ENCODE data around the gene MRO. TPM values are rescaled to one million over a fixed set of nuclear protein-coding genes. Genes with fewer than 3 reads are reported as not detected.
"Not testable (repeated sequence)": the region's sequence is repeated elsewhere in the genome, so short reads cannot be mapped to it uniquely, and the experiment has no call there.

MRO gene
- total RNA-seq, 1 experiment from 2014 or later: 5.5 TPM

GRCh38 chr18:50844554-50844953, 24.7 kb upstream of the MRO start:
- no peak for DNase-seq (ENCODE audit: low read depth, low spot score)
- in situ Hi-C loops (cut with HindIII; ENCODE audit: low pct_unique_long_range_greater_than_20kb, low sequenced_read_pairs): no loop called here

GRCh38 chr18:50842846-50843245, 23.0 kb upstream of the MRO start:
- no peak for DNase-seq (ENCODE audit: low read depth, low spot score)
- in situ Hi-C loops (cut with HindIII; ENCODE audit: low pct_unique_long_range_greater_than_20kb, low sequenced_read_pairs): no loop called here

- DNase-seq (ENCODE audit: low read depth, low spot score): no peak
- in situ Hi-C loops (cut with HindIII; ENCODE audit: low pct_unique_long_range_greater_than_20kb, low sequenced_read_pairs): no loop called here
Measured at GRCh38 chr18:50839996-50840395, 20.2 kb upstream of the MRO start.

GRCh38 chr18:50839341-50839740, 19.5 kb upstream of the MRO start:
- in situ Hi-C loops (cut with HindIII; ENCODE audit: low pct_unique_long_range_greater_than_20kb, low sequenced_read_pairs): no loop called here
- no peak for DNase-seq (ENCODE audit: low read depth, low spot score)

- DNase-seq (ENCODE audit: low read depth, low spot score): no peak
- in situ Hi-C loops (cut with HindIII; ENCODE audit: low pct_unique_long_range_greater_than_20kb, low sequenced_read_pairs): no loop called here
Measured at GRCh38 chr18:50836521-50836957, 16.7 kb upstream of the MRO start.

GRCh38 chr18:50833496-50833895, 13.7 kb upstream of the MRO start:
- in situ Hi-C loops (cut with HindIII; ENCODE audit: low pct_unique_long_range_greater_than_20kb, low sequenced_read_pairs); DNase-seq (ENCODE audit: low read depth, low spot score): not testable (repeated sequence)

GRCh38 chr18:50832754-50833153, 12.9 kb upstream of the MRO start:
- in situ Hi-C loops (cut with HindIII; ENCODE audit: low pct_unique_long_range_greater_than_20kb, low sequenced_read_pairs): no loop called here
- no peak for DNase-seq (ENCODE audit: low read depth, low spot score)

- in situ Hi-C loops (cut with HindIII; ENCODE audit: low pct_unique_long_range_greater_than_20kb, low sequenced_read_pairs): no loop called here
- no peak for DNase-seq (ENCODE audit: low read depth, low spot score)
Measured at GRCh38 chr18:50830544-50830943, 10.7 kb upstream of the MRO start.

GRCh38 chr18:50829644-50830043, 9.8 kb upstream of the MRO start:
- in situ Hi-C loops (cut with HindIII; ENCODE audit: low pct_unique_long_range_greater_than_20kb, low sequenced_read_pairs): no loop called here
- DNase-seq (ENCODE audit: low read depth, low spot score): no peak

GRCh38 chr18:50826027-50826426, 6.2 kb upstream of the MRO start:
- DNase-seq (ENCODE audit: low read depth, low spot score): no peak
- in situ Hi-C loops (cut with HindIII; ENCODE audit: low pct_unique_long_range_greater_than_20kb, low sequenced_read_pairs): no loop called here

GRCh38 chr18:50825621-50826020, 5.8 kb upstream of the MRO start:
- in situ Hi-C loops (cut with HindIII; ENCODE audit: low pct_unique_long_range_greater_than_20kb, low sequenced_read_pairs): no loop called here
- no peak for DNase-seq (ENCODE audit: low read depth, low spot score)

GRCh38 chr18:50822756-50823155, 2.9 kb upstream of the MRO start:
- in situ Hi-C loops (cut with HindIII; ENCODE audit: low pct_unique_long_range_greater_than_20kb, low sequenced_read_pairs): no loop called here

GRCh38 chr18:50820901-50821520, 1.2 kb upstream of the MRO start:
- DNase-seq (ENCODE audit: low read depth, low spot score): peak; percentile 6
- in situ Hi-C loops (cut with HindIII; ENCODE audit: low pct_unique_long_range_greater_than_20kb, low sequenced_read_pairs): no loop called here

More at GRCh38 chr18:50822756-50823155, 2.9 kb upstream of the MRO start:
- DNase-seq (ENCODE audit: low read depth, low spot score): no peak

GRCh38 chr18:50819027-50819727, 639 bp downstream of the MRO start:
- in situ Hi-C loops (cut with HindIII; ENCODE audit: low pct_unique_long_range_greater_than_20kb, low sequenced_read_pairs): no loop called here

GRCh38 chr18:50816419-50817166, 3.2 kb downstream of the MRO start:
- in situ Hi-C loops (cut with HindIII; ENCODE audit: low pct_unique_long_range_greater_than_20kb, low sequenced_read_pairs): no loop called here
- no peak for DNase-seq (ENCODE audit: low read depth, low spot score)

More at GRCh38 chr18:50819027-50819727, 639 bp downstream of the MRO start:
- DNase-seq (ENCODE audit: low read depth, low spot score): peak; percentile 44

GRCh38 chr18:50814395-50814794, 5.4 kb downstream of the MRO start:
- in situ Hi-C loops (cut with HindIII; ENCODE audit: low pct_unique_long_range_greater_than_20kb, low sequenced_read_pairs): no loop called here
- no peak for DNase-seq (ENCODE audit: low read depth, low spot score)

- DNase-seq (ENCODE audit: low read depth, low spot score): no peak
- in situ Hi-C loops (cut with HindIII; ENCODE audit: low pct_unique_long_range_greater_than_20kb, low sequenced_read_pairs): no loop called here
Measured at GRCh38 chr18:50813353-50813752, 6.5 kb downstream of the MRO start.

GRCh38 chr18:50812834-50813233, 7.0 kb downstream of the MRO start:
- in situ Hi-C loops (cut with HindIII; ENCODE audit: low pct_unique_long_range_greater_than_20kb, low sequenced_read_pairs): no loop called here
- no peak for DNase-seq (ENCODE audit: low read depth, low spot score)

GRCh38 chr18:50807176-50807575, 12.6 kb downstream of the MRO start:
- DNase-seq (ENCODE audit: low read depth, low spot score): no peak
- in situ Hi-C loops (cut with HindIII; ENCODE audit: low pct_unique_long_range_greater_than_20kb, low sequenced_read_pairs): no loop called here
